ENCODE results near the gene COL5A1. TPM values are rescaled to one million over a fixed set of nuclear protein-coding genes. Genes with fewer than 3 reads are reported as not detected.

Gene COL5A1
- total RNA-seq, 1 donor from 2014 or later, result 13.9 TPM

DNA sequence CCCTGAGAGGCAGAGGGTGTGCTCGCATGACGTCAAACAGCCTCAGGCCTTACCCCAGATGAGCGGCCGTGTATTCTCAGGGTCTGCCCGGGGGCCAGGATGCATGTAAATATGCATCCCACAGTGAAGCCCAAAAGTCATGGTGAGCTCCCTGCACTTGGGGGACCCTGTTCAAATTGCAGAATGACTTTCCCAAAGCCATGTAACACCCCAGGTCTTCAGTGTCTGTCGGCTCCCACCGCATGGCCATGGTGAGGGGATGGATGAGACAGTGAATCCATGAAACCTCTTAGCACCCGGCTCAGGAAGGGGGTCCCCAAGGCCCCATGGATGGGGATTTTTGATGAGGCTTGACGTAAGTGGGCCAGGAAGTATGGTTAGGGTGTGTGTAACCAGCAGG lies 9.3 kb upstream of the COL5A1 start:
- intact Hi-C loops (cut with micrococcal nuclease), result no loop called here
- no peaks in the 10 kb centered on the region for H3K9me3 ChIP-seq (replicated peaks)
- H3K27ac ChIP-seq (replicated peaks), result no peak overlapping the region
- H3K4me1 ChIP-seq, result no peaks in the 10 kb centered on the region
- no peak overlapping the region for H3K4me3 ChIP-seq
- peak; percentile 4 for DNase-seq
- TF ChIP-seq, protein P1, sequence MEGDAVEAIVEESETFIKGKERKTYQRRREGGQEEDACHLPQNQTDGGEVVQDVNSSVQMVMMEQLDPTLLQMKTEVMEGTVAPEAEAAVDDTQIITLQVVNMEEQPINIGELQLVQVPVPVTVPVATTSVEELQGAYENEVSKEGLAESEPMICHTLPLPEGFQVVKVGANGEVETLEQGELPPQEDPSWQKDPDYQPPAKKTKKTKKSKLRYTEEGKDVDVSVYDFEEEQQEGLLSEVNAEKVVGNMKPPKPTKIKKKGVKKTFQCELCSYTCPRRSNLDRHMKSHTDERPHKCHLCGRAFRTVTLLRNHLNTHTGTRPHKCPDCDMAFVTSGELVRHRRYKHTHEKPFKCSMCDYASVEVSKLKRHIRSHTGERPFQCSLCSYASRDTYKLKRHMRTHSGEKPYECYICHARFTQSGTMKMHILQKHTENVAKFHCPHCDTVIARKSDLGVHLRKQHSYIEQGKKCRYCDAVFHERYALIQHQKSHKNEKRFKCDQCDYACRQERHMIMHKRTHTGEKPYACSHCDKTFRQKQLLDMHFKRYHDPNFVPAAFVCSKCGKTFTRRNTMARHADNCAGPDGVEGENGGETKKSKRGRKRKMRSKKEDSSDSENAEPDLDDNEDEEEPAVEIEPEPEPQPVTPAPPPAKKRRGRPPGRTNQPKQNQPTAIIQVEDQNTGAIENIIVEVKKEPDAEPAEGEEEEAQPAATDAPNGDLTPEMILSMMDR (IDR thresholded peaks at IDR 0.05; ENCODE audit: borderline replicate concordance), result no peak
- H3K27me3 ChIP-seq (ENCODE audit: low read depth), result peaks cover 29% of the 10 kb centered on the region
- H3K36me3 ChIP-seq, result no peaks in the 10 kb centered on the region

DNA sequence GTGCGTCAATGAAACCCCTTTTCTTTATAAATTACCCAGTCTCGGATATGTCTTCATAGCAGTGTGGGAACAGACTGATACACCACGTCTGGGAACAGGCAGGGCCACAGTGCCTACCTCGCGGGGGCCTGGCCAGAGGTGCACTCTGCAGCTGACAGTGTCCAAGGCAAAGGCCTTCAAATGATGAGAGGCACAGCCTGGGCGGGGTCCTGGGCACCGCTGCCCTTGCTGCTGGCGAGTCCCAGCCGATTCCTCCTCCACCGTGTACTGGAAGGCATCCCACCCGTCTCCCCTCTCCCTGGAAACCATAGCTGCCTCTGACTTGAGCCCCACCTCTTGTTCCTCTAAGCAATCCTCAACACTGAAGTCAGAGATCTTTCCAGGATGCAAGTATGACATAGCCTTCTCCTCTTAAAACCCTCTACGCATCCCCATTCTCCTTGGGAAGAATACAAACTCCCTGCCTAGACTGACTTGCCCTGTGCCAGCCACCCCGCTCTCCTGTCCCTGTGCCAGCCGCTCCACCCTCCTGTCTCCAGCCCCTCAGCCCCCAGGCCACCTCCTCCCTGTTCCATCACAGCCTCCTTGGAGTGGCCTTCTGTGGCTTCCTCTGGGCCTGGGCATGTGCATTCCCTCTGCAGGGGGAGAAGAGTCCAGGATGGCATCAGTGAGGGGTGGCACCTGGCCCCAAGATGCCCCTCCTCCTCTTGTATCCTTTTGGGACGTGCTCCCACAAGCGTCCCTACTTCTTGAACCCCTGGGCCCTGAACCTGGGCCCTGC lies 8.1 kb upstream of the COL5A1 start:
- DNase-seq, result peak; percentile 6
- Histone ChIP-seq H3K4me1 (no peaks in the 10 kb centered on the region), H3K4me3 (no peak overlapping the region), H3K27me3 (ENCODE audit: low read depth) (peaks cover 29% of the 10 kb centered on the region), H3K36me3 (no peaks in the 10 kb centered on the region), H3K27ac (replicated peaks) (no peak overlapping the region), H3K9me3 (replicated peaks) (no peaks in the 10 kb centered on the region)
- TF ChIP-seq, protein P1 (IDR thresholded peaks at IDR 0.05; ENCODE audit: borderline replicate concordance), result no peak
- intact Hi-C loops (cut with micrococcal nuclease), result no loop called here

- peak; percentile 12 for DNase-seq
- intact Hi-C loops (cut with micrococcal nuclease), result no loop called here
- H3K36me3 ChIP-seq, result no peaks in the 10 kb centered on the region
- TF ChIP-seq, protein P1 (IDR thresholded peaks at IDR 0.05; ENCODE audit: borderline replicate concordance), result no peak
- H3K27ac ChIP-seq (replicated peaks), result no peak overlapping the region
- H3K4me3 ChIP-seq, result no peak overlapping the region
- H3K4me1 ChIP-seq, result no peaks in the 10 kb centered on the region
- H3K9me3 ChIP-seq (replicated peaks), result no peaks in the 10 kb centered on the region
- peaks cover 27% of the 10 kb centered on the region for H3K27me3 ChIP-seq (ENCODE audit: low read depth)
Measured at GRCh38 chr9:134634176-134634575, 7.4 kb upstream of the COL5A1 start.

DNA sequence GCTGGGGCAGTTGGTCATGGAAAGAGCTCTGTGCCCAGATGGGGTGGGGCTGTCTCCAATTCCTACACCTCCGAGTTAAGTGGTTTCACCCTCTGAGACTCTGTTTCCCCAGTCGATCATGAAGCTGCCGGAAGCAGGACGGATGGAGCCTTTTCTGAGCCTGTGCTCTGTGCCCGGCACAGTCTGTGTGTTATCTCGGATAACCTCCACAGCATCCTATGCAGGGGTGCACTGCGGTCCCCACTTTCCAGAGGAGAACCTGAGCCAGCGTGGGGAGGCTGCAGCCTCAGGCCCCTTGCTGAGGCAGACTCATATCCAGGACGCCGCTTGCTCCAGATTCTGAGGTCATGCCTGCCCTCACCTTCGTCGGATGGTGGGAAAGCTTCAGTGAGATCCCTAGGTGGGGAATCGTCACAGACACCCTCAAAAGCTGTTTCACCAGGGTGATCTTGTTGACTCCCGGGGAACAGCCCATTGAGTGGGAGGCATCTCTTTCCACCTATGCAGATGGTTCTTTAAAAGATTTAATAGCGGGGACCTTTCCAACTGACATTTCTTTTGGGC lies 6.9 kb upstream of the COL5A1 start:
- H3K36me3 ChIP-seq, result no peaks in the 10 kb centered on the region
- peaks cover 22% of the 10 kb centered on the region for H3K27me3 ChIP-seq (ENCODE audit: low read depth)
- TF ChIP-seq, protein P1 (IDR thresholded peaks at IDR 0.05; ENCODE audit: borderline replicate concordance), result no peak
- no peaks in the 10 kb centered on the region for H3K4me1 ChIP-seq
- no peak overlapping the region for H3K4me3 ChIP-seq
- intact Hi-C loops (cut with micrococcal nuclease), result no loop called here
- no peaks in the 10 kb centered on the region for H3K9me3 ChIP-seq (replicated peaks)
- H3K27ac ChIP-seq (replicated peaks), result no peak overlapping the region
- DNase-seq, result peak; percentile 0

DNA sequence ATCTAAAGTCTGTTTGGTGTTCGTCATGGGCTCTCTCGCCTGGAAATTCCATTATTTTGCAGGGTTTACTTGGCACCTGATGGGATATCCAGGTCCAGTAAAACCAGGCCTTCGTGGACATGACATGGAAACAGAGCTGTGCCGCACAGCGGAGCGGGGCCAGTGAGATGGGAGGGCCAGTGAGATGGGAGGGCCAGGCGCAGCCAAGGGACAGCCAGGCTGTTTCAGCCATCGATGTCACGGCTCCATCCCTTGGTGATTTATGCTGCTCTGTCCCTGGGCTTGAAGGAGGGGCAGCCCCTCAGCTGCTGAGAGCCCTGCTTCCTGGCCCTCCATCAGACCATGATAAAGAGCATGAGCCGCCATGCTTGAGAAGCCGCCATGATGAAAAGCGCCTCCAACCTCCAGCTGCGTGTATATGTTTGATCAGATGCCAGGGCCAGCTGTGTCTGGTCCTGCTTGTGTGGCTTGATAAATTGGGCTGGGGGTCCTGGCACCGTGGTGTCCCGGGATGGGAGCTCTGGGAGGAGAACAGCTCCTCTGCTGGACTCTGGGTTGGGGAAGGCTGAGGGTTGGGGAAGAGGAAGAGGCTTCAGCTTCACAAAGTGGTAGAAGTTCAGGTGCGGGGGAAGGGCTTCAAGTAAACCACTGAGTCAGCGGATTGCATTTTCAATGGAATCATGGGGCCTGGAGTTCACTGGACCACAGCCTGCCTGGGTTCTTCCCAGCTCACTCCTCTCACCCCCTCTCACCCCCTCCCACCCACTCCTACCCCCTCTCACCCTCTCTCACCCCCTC lies 6.1 kb upstream of the COL5A1 start:
- Histone ChIP-seq H3K9me3 (replicated peaks) (no peaks in the 10 kb centered on the region), H3K4me3 (no peak overlapping the region), H3K27me3 (ENCODE audit: low read depth) (peaks cover 14% of the 10 kb centered on the region), H3K4me1 (peaks cover under 1% of the 10 kb centered on the region), H3K27ac (replicated peaks) (no peak overlapping the region), H3K36me3 (no peaks in the 10 kb centered on the region)
- DNase-seq, result peak; percentile 5
- TF ChIP-seq, protein P1 (IDR thresholded peaks at IDR 0.05; ENCODE audit: borderline replicate concordance), result no peak
- intact Hi-C loops (cut with micrococcal nuclease), result no loop called here
